OCI-LY3 (cell line): Measurements from ENCODE around the gene RSPH1.

ENCODE experiments used
- H2AFZ ChIP-seq: fragments of 200-600, 300-600 bp; shearing (Covaris generic); 2 replicates; pipeline ENCODE4 v1.6.0; 2014; ENCODE audit warnings: antibody characterized with exemption, low read depth, low read length
- H3K27ac ChIP-seq: fragments of 200-600, 300-600 bp; sonication (generic); 2 replicates; pipeline ENCODE4 v1.5.1; 2014; ENCODE audit warnings: mild to moderate bottlenecking, low read length, moderate library complexity, mixed read lengths
- H3K27me3 ChIP-seq: fragments of 200-600, 300-600 bp; sonication (generic); 2 replicates; pipeline ENCODE4 v1.6.1; 2014; ENCODE audit warnings: low read depth, low read length, mixed read lengths
- H3K36me3 ChIP-seq: fragments of 200-600, 300-600 bp; sonication (generic); replicated peaks from 2 replicates; pipeline ENCODE3; 2014; ENCODE audit warnings: low read depth, low read length, mixed read lengths
- H3K4me1 ChIP-seq: fragments of 300-600, 200-600 bp; sonication (generic); 2 replicates; pipeline ENCODE4 v1.6.1; 2014; ENCODE audit warnings: low read length, mixed read lengths
- H3K4me2 ChIP-seq: fragments of 200-600, 300-600 bp; sonication (generic); 2 replicates; pipeline ENCODE4 v1.6.1; 2014; ENCODE audit warnings: low read length, mixed read lengths
- H3K4me3 ChIP-seq: fragments of 300-600, 200-600 bp; sonication (generic); 2 replicates; pipeline ENCODE4 v1.5.1; 2014; ENCODE audit warnings: antibody characterized with exemption, mild to moderate bottlenecking, low read length, moderate library complexity
- H3K79me2 ChIP-seq: fragments of 300-600, 200-600 bp; shearing (Covaris generic); 2 replicates; pipeline ENCODE4 v1.6.1; 2014; ENCODE audit warnings: mild to moderate bottlenecking, low read length, mixed read lengths
- H3K9ac ChIP-seq: fragments of 300-600, 200-600 bp; shearing (Covaris generic); 2 replicates; pipeline ENCODE4 v1.6.0; 2014; ENCODE audit warnings: mild to moderate bottlenecking, low read length, moderate library complexity
- H3K9me3 ChIP-seq: fragments of 200-600, 300-600 bp; shearing (Covaris generic); 2 replicates; pipeline ENCODE4 v1.6.1; 2014; ENCODE audit warnings: low read length, mixed read lengths; ENCODE audit not compliant: insufficient read depth
- H4K20me1 ChIP-seq: fragments of 200-600, 300-600 bp; sonication (generic); 2 replicates; pipeline ENCODE4 v1.6.1; 2016; ENCODE audit warnings: low read length, mixed read lengths; ENCODE audit not compliant: insufficient read depth
- CTCF ChIP-seq: fragments of 200-600, 300-600 bp; sonication (generic); IDR thresholded peaks from 2 replicates; pipeline ENCODE4 v1.5.1; 2014; ENCODE audit warnings: antibody characterized with exemption, low read length, low read depth
- EZH2phosphoT487 ChIP-seq: fragments of 200-600 bp; shearing (Covaris generic); IDR thresholded peaks from 2 replicates; pipeline ENCODE4 v1.6.1; 2018; ENCODE audit warnings: antibody characterized with exemption, mixed run types, low read depth

RSPH1 gene

GRCh38 chr21:42496120-42496838 is at the start of gene RSPH1:
RSPH1 (minus strand) TSS chr21:42496224; CDS start chr21:42496186, 38 bp downstream.
- peak within 1 kb of the TSS; percentile 83 for H3K4me2 ChIP-seq
- H3K9me3 ChIP-seq, result no peaks in the 10 kb centered on the region
- no peaks in the 10 kb centered on the region for H3K79me2 ChIP-seq
- TF ChIP-seq EZH2phosphoT487 (no peak), CTCF (no peak)
- H3K4me3 ChIP-seq, result peak within 1 kb of the TSS; percentile 92
- H3K36me3 ChIP-seq, result no peaks in the 10 kb centered on the region
- H3K9ac ChIP-seq, result peak within 1 kb of the TSS; percentile 73
- H4K20me1 ChIP-seq, result no peaks in the 10 kb centered on the region
- H3K4me1 ChIP-seq, result peaks cover 10% of the 10 kb centered on the region
- H3K27me3 ChIP-seq, result no peaks in the 10 kb centered on the region
- no peak within 1 kb of the TSS for H3K27ac ChIP-seq
- peak within 1 kb of the TSS; percentile 72 for H2AFZ ChIP-seq

GRCh38 chr21:42545745-42546144 is 49.7 kb upstream of the RSPH1 start:
- Histone ChIP-seq H3K27ac (no peak overlapping the region), H4K20me1 (no peaks in the 10 kb centered on the region), H3K79me2 (no peaks in the 10 kb centered on the region), H3K9me3 (no peaks in the 10 kb centered on the region), H3K36me3 (peaks cover 10% of the 10 kb centered on the region), H3K9ac (no peak overlapping the region), H3K4me3 (no peak overlapping the region), H3K4me1 (peaks cover 16% of the 10 kb centered on the region), H3K27me3 (no peaks in the 10 kb centered on the region), H2AFZ (no peak overlapping the region), H3K4me2 (no peak overlapping the region)
- TF ChIP-seq EZH2phosphoT487, result no peak
- no peak for TF ChIP-seq CTCF

- H3K9ac ChIP-seq, result no peak overlapping the region
- TF ChIP-seq CTCF (no peak), EZH2phosphoT487 (no peak)
- H4K20me1 ChIP-seq, result no peaks in the 10 kb centered on the region
- H3K4me1 ChIP-seq, result peaks cover 16% of the 10 kb centered on the region
- no peaks in the 10 kb centered on the region for H3K79me2 ChIP-seq
- no peak overlapping the region for H2AFZ ChIP-seq
- no peaks in the 10 kb centered on the region for H3K27me3 ChIP-seq
- H3K4me3 ChIP-seq, result no peak overlapping the region
- no peaks in the 10 kb centered on the region for H3K9me3 ChIP-seq
- H3K36me3 ChIP-seq, result peaks cover 10% of the 10 kb centered on the region
- H3K4me2 ChIP-seq, result no peak overlapping the region
- H3K27ac ChIP-seq, result no peak overlapping the region
Observed at GRCh38 chr21:42545317-42545716, 49.3 kb upstream of the RSPH1 start.

- H4K20me1 ChIP-seq, result no peaks in the 10 kb centered on the region
- peaks cover 10% of the 10 kb centered on the region for H3K36me3 ChIP-seq
- no peak overlapping the region for H3K4me3 ChIP-seq
- no peaks in the 10 kb centered on the region for H3K27me3 ChIP-seq
- no peaks in the 10 kb centered on the region for H3K79me2 ChIP-seq
- no peak overlapping the region for H3K27ac ChIP-seq
- no peaks in the 10 kb centered on the region for H3K9me3 ChIP-seq
- TF ChIP-seq EZH2phosphoT487 (no peak), CTCF (no peak)
- no peak overlapping the region for H3K4me2 ChIP-seq
- no peak overlapping the region for H2AFZ ChIP-seq
- H3K9ac ChIP-seq, result no peak overlapping the region
- H3K4me1 ChIP-seq, result peaks cover 16% of the 10 kb centered on the region
Observed at GRCh38 chr21:42544544-42544943, 48.5 kb upstream of the RSPH1 start.
